ENCODE results near the gene PTCD3.

PTCD3 gene

GRCh38 chr2:86079981-86080911 lies 25.8 kb upstream of the PTCD3 start:
- FAIRE-seq = no peak
- peak; percentile 57 for DNase-seq (ENCODE audit: insufficient read length, low spot score)

DNA sequence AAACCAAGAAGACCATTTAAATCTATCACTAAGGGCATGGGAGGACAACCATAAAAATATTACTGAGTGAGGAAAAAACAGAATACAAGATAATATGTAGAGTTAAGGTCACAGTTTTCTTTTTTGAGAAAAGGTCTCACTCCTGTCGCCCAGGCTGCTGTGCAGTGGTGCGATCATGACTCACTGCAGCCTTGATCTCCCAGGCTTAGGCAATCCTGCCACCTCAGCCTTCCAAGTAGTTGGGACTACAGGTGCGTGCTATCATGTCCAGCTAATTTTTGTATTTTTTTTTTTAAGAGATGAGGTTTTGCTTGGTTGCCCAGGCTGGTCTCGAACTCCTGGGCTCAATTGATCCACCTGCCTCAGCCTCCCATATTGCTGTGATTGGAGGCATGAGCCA lies 24.3 kb upstream of the PTCD3 start:
- DNase-seq (ENCODE audit: insufficient read length, low spot score) (no peak), FAIRE-seq (no peak)

- FAIRE-seq (no peak), DNase-seq (ENCODE audit: insufficient read length, low spot score) (no peak)
Observed at GRCh38 chr2:86082756-86083155, 23.3 kb upstream of the PTCD3 start.

DNA sequence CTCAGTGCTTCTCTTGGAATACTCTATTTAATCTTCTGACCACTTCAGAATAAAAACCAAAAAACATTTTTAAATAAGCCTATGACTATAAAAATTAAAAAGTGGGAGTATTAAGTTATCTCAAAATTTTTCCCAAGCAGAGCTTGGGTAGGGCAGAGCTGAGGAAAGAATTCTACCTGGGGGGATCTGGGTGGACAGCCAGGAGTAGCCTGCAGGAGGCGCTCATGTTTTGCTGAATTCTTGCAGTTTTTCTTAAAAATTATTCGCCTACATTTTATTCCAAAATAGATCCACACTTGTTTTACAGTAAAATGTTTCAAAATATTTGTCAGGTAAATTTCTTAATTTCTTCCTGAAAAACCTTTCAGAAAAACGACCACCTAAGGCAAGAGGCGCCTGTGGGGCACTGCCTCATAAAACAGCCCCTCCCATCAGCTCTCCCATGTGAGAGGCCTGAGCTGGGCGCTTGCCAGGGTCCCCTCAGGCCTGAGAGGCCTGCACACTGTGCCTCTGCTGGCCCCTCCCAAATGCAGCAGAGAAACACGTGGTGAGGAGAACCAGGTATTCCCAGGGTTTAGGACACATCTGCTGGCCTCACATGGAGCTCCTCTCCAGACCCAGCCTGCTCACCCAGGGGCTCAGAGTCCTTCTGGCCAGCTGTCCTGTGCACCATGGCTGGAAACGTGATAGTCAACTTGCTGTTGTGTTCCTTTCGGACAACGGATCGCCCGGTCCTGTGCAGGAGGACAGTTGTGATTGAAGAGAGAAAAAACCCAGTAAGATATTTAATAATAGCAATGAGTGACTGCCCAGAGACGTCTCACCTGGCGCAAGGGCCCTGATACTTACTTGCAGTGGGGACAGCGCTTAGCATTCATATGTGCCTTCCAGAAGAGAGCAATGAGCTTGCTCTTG lies 17.8 kb upstream of the PTCD3 start:
- DNase-seq (ENCODE audit: insufficient read length, low spot score) = no peak

GRCh38 chr2:86094229-86094628 lies 11.8 kb upstream of the PTCD3 start:
- no peak for FAIRE-seq
- no peak for DNase-seq (ENCODE audit: insufficient read length, low spot score)

More for the DNA sequence above, 17.8 kb upstream of the PTCD3 start:
- FAIRE-seq = no peak

- DNase-seq (ENCODE audit: insufficient read length, low spot score) (no peak), FAIRE-seq (no peak)
Observed at GRCh38 chr2:86097114-86097896, 8.7 kb upstream of the PTCD3 start.

DNA sequence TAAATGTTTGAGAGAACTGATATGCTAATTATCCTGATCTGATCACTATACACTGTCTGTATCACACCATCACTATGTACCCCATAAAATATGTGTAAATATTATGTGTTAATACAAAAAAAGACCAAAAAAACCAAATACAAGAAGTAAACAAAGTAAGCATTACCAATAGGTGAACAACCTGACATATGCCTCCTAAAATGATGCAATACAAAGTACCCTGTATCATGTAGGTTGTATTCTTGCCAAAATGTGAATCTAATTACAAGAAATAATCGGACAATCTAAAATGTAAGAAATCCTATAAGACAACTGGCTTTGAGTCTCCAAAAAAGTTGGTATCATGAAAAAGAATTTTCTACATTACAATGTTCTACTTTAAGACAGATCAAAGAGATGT lies 8.1 kb upstream of the PTCD3 start:
- no peak for DNase-seq (ENCODE audit: insufficient read length, low spot score)
- no peak for FAIRE-seq

GRCh38 chr2:86102157-86102556 lies 3.9 kb upstream of the PTCD3 start:
- DNase-seq (ENCODE audit: insufficient read length, low spot score) (no peak), FAIRE-seq (no peak)

DNA sequence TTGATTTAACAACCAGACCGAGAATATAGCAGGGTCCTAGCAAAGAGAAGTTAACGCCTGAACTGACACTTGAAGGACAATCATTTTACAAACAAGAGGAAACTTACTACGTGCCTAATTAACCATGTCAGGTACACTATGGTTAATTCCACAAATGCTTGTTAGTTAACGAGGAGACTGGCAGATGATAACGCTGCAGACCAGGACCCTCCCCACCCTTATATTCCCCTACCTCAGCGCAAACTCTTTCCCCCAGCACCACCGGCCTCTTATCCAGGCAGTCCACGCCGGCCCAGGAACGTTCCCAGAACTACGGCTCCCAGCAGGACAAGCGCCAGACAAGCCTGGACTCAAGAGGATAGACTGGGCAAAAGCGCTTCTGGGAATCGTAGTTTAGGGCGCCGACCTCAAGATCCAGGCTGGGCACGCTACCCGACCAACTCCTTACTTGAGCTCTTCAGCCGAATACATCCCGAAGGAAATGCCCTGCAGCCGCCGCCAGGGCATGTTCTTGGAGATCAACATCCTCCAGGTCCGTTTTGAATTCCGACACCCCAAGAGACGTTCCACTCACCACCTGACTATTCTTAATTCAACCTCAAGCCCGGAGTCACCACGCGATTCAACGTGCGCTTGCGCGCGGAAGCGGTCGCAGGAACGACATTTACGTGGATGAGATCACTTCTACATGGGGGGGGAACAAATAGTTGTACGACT lies 625 bp upstream of the PTCD3 start, which contains the start of gene POLR1A:
POLR1A (minus strand) TSS at position 635 of the 717 bp plus-strand sequence; CDS start at position 525, 110 bp downstream.
- FAIRE-seq = peak; percentile 89

GRCh38 chr2:86107031-86107430 lies 996 bp downstream of the PTCD3 start:
- FAIRE-seq (no peak), DNase-seq (ENCODE audit: insufficient read length, low spot score) (no peak)

More for the DNA sequence above, 625 bp upstream of the PTCD3 start, which contains the start of gene POLR1A:
- DNase-seq (ENCODE audit: insufficient read length, low spot score) = peak; percentile 84

DNA sequence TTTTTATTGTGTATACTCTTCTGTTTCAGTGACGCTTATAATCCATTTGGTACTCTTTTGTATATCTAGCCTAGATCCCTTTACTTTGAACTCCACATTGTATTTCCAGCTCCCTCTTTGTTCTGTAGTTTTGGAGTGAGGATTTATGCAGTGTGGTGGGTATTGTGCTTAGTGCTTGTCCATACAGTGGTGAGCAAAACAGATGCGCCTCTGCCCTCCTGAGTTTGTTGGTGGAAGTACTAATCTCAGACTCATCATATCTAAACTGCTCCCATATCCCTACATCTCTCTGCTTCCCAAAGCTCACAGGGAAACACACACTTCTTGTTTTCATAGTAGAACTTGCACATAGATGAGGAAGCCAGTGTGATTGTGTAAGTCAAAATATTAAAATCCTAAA lies 12.1 kb downstream of the PTCD3 start:
- no peak for FAIRE-seq
- DNase-seq (ENCODE audit: insufficient read length, low spot score) = no peak

DNA sequence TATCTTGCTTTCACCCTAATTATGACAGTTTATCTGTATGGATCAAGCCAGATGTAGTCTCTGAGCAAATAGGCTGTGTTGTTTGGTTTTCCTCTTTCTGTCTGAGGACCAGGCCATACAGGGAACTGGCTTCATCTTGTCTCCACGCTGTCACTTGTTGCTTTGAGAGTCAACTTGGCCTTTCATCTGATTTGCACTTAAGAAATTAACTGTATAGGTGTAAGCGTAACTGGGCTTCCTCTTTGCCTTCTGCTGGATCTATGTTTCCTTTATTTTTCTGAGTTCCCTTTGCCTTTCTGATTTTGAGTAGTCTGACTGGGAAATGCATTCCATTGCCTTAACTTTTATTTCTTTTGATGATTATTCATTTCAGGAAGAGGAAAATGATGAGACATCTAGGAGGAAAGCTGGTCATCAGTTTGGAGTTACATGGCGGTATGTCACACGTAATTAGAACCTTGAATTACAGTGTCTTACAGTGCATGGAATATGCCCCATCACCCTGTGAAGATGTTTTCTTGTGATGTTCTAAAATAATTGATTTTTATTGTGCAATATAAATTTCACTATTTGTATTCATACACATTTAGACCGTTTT lies 17.4 kb downstream of the PTCD3 start:
- DNase-seq (ENCODE audit: insufficient read length, low spot score) (no peak), FAIRE-seq (no peak)

GRCh38 chr2:86124683-86125082 lies 18.6 kb downstream of the PTCD3 start:
- FAIRE-seq = no peak
- DNase-seq (ENCODE audit: insufficient read length, low spot score) = no peak

DNA sequence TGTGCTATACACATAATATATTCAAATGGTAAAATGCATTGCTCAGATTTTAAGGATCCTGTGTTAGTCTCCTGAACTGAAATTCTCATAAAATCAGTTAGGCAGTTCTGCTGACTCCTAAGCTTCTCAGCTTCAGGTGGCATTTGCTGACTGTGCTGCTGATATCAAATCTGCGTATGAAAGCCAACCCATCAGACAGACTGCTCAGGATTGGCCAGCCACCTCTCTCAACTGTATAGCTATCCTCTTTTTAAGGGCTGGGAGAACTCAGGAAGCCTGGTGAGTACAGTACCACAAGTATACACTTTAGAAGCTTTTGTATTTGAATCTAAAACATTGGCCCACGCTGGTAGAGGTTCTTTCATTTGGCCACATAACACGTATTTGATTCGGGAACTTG lies 28.7 kb downstream of the PTCD3 start:
- FAIRE-seq = no peak
- DNase-seq (ENCODE audit: insufficient read length, low spot score) = no peak

- DNase-seq (ENCODE audit: insufficient read length, low spot score) = no peak
- FAIRE-seq = no peak
Observed at GRCh38 chr2:86135653-86136052, 29.6 kb downstream of the PTCD3 start.

DNA sequence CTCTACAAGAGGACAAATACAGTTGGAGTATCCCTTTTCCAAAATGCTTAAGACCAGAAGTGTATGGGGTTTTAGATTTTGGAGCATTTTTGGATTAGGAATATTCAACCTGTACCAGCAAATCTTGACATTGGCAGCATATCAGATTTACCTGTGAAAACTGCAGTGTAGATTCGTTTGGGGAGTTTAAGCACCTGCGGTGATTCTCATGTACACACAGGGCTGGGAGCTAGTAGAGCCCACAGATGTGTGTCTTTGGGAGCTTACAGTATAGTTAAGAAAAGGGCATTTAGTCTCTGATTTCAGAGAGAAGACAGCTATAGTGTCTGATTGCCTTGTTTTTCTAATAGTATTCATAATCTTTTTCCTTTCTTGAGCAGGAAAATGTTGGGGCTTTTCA lies 30.1 kb downstream of the PTCD3 start:
- DNase-seq (ENCODE audit: insufficient read length, low spot score) (no peak), FAIRE-seq (no peak)

DNA sequence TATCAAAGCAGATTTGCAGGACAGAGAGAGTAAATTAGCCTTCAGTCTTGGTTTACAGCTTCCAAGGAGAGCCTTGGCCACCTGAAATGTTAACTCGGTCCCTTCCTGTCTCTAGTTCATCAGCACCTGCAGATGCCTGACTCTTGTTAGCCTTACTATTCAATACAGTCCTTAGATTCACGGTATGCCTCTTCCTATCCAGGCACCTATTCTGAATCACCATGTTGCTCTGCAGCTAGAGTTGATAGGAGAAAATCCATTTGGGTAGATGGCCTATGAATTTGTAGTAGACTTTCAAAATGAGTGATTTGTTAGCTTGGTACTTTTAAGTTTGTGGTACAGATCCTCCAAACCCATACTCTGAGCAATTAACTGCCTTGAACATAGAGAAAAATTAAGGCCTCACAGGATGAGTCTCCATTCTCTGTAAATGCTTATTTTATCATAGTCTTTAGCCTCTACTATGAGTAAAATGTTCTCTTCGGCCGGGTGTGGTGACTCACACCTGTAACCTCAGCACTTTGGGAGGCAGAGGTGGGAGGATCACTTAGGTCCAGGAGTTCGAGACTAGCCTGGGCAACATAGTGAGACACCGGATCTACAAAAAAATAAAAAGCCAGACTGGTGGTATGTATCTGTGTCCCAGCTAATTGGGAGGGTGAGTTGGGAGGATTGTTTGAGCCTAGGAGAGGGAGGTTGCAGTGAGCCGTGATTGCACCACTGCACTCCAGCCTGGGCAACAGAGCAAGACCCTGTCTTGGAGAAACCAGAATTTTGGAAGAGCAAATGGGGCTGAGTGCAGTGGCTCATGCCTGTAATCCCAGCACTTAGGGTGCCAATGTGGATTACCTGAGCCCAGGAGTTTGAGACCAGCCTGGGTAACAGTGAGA lies 32.9 kb downstream of the PTCD3 start:
- DNase-seq (ENCODE audit: insufficient read length, low spot score) (no peak), FAIRE-seq (no peak)

GRCh38 chr2:86139981-86140380 lies 33.9 kb downstream of the PTCD3 start:
- DNase-seq (ENCODE audit: insufficient read length, low spot score) (no peak), FAIRE-seq (no peak)

Data from HTR-8/SVneo (cell line).